Body of pancreas (tissue), 4 donors: ENCODE data around the gene CDKAL1.

ENCODE experiments used
- CTCF ChIP-seq, 7 experiments: fragments of 450-650 bp in 4 of 7; fragments of 200-600 bp in 3 of 7; sonication (generic) in 3 of 7; IDR thresholded peaks; one replicate each; pipeline ENCODE4 v1.5.1; 2016 to 2019; ENCODE audit warnings: antibody characterized with exemption in 7 of 7
- POLR2A ChIP-seq, 3 donors: fragments of 450-650 bp; IDR thresholded peaks; one replicate each; pipeline ENCODE4 v1.6.1; 2016; ENCODE audit warnings: antibody characterized with exemption in 3 of 3, mild to moderate bottlenecking in 2 of 3

- no peak for TF ChIP-seq CTCF (IDR thresholded peaks at IDR 0.05)
- no peak for TF ChIP-seq POLR2A (IDR thresholded peaks at IDR 0.05)
Observed at GRCh38 chr6:20729086-20729485, 194.8 kb downstream of the CDKAL1 start.
